HG02973 (cell line): Measurements from ENCODE around the gene ADCY2.

ENCODE experiments used
- ATAC-seq: cut with Tn5 transposase; IDR thresholded peaks from one replicate; pipeline ENCODE4 v1.9.1; 2021; ENCODE audit warnings: moderate library complexity; ENCODE audit not compliant: unreplicated experiment

Gene ADCY2

DNA sequence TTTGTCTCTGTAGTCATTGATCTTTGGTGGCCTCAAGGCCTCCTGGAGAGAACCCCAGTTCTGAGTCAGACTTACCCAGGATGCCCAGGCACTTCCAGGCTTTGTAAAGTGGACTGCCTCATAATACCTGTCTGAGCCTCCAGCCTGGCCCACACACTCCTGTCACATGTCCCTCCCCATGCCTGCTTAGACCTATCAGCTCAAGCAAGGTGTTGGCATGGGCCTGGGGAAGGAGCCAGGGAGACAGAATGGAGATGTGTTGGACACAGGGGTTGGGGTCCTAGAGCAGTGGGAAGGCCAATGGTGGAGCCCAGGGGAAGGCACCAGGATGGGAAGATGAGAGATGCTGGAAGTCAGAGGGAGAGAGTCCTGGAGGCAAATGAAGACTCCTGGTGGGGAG lies 318.8 kb downstream of the ADCY2 start:
- ATAC-seq, result no peak

DNA sequence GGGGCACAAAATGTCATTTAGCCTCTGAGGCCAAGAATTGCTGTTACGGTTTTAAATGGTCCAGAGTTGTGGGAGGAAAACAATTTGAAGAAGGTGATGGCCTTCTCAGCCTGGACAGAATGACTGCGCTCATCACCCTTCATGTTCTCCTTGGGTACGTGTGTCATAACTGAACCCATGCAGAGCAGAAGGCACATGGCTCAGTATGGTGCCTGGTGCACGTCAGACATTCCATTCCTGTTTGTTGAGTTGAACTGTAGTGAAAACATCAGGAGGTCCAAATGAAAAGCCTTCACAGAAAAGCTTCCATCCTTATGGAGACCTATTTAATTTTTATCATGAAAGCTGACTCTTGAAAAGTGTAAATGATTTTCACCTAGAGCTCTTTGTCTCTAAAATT lies 321.8 kb downstream of the ADCY2 start:
- ATAC-seq, result no peak

DNA sequence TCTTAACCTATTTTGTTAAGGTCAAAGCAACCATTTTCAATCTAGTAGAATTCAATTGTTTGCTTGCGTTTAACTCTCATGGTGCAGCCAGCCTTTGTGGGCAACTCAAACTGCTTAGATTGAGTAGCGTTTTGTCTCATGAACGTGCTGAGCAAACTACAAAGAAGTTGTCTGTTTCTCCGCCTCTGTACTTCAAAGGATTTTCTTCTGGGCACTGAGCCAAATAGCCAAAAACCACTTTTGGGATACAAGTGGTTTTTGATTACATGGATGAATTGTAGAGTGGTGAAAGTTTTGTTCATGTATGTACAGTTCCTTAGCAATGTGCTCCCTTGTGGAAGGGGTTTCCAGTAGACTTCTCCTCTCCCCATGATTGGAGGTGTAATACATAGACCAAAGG lies 332.1 kb downstream of the ADCY2 start:
- ATAC-seq, result no peak

DNA sequence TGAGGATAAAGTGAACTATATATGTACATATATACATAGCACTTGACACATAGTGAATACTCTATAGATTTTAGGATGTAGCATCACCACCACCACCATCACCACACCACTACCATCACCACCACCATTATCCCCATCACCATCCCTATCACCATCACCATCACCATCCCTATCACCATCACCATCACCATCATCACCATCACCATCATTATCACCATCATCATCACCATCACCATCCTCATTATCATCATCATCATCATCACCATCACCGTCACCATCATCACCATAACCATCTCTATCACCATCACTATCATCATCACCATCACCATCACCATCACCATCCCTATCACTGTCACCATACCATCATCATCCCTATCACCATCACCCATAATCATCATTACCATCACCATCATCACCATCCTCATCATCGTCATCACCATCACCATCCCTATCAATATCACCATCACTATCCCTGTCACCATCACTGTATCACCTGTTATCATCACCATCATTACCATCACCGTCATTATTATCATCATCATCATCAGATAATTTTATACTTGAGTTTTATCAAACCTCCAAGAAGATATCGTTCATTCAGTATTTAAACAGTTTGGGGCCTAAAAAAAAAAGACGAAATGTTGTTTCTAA lies 345.6 kb downstream of the ADCY2 start:
- ATAC-seq, result no peak

DNA sequence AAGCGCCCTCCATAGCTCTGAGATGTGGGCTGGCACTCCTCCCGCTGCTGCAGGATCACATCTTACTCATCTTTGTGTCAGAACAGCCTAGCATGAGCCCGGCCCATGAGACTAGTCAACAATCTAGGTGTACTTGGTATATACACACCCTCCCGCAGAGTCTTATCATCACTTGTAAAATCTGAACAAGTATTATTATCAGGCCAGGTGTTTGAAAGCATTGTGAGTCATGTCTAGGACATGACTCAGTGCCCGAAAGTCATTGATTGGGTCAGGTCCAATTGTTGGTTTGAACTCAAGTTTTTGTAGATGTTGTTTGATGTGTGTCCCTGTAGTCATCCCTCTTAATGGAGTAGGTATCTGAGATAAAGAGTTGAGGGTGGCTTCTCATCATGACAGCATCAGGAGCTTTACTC lies 346.3 kb downstream of the ADCY2 start:
- ATAC-seq, result no peak

DNA sequence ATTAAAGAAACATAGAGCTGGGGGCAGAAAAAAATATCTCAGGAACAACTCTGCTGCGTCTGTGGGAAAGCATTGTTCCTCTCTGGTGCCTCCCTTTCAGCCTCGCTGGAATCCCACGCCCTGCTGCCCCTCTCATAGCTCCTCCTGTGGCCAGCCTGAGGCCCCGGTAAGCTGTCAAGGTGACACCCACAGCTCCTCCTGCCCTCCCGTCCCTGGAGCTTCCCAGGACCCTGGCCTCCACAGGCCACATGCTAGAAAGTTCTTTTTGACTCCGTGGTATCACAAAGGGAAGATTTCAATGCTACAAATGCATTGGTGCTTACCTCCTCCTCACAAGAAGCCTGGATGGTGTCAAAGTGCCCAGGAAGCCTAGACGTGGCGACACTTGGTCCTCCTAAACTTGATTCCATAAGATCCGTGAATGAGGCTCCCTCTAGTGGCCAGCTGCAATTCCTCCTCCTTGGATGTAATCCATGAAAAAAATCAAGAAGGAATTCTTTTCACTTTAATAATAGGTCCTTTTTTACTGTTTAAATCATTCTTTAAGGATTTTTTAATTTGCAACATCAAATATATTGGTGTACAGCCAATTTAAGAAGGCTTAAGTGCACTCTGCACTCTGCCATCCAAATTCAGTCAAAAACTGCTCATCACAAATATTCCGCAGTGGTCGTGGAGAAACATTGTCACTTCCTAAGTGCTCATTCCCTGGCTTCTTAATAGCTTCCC lies 350.1 kb downstream of the ADCY2 start:
- ATAC-seq, result no peak

DNA sequence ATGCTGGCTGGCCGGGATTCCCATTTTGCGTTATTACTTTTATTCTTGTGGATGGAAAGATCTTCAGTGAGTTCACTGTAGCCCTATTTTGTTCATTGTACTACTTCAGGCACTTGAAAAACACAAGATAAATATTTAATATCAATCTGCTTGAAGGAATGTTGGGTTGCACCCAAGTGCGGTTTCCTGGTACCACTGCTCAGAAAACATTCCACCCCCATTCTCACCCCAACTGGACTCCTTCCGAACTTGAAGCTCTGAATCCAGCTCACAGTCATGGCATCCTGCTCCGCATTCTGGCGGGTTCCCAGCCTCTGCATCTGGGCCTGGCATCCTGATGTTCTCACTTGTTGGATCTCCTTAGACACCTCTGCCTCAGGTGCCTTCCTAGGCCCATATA lies 351.8 kb downstream of the ADCY2 start:
- ATAC-seq, result no peak

DNA sequence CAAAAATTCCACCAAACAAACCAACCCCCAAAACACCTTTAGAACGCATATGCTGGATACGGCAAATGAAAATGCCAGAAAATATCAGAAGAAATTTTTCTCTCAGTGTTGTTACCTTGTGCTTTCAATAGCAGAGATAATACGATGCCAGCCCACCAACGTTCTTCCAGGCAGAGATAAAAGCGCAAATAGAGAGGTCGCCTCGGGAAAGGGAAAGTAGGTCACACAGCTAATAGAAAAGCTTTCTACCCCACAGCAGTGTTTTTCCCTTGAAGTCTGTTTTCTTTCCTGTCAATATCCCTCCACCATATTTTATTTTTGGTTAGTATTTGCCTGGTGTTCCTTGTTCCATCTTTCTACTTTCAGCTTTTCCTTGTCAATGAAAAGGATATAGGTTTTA lies 353.7 kb downstream of the ADCY2 start:
- no peak for ATAC-seq

DNA sequence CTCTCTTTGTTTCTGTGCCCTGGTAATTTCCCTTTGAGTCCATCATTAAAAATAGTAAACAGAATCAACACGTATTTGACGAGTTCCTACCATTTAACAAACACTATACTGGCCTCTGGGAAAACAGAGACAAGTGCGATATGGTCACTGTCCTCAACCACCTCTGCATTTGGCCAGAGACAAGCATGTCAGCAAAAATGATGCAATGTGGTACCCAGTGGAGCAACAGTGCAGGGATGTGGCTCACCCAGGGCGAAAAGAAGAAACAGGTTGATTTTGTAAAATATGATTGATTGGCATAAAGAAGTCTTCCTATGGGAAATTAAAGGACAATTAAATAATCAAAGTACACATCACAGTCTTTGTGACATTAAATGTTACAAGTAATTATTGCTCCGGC lies 355.9 kb downstream of the ADCY2 start:
- ATAC-seq, result no peak

DNA sequence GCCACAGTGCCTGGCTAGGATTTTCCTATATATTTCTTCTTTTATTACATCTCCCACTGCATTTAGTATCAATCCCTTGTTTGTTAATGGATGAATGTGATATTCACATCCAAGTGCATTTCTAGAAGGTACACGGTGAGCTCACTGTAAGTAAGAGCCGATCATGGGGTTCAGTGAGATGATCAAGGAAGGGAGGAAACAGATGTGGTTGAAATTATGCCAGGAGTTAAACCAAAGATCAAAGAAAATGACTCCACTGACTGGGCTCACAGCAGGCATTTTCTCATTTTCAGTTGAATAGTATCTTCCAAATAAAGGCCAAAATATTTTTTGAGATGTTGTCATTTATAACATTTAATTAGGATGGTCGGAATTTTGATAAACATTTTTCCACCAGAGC lies 357.2 kb downstream of the ADCY2 start:
- no peak for ATAC-seq

DNA sequence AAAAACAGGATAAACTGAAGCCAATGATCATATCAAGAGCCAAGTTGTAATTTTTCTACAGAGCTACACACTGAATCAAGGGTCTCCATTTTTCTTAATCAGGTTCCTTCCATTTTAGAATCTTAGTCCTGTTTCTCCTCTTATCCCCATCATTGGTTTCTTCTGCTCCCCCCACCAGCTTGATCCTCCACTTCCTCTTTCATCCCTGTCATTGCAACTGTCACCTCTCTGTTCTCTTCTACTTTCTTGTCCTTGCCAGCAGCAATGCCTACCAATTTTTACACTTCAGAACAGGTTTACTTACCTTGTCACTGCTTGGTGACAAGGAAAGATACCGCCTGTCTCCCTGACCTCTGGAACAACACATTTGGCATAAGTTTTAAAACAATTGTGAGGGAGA lies 357.7 kb downstream of the ADCY2 start:
- ATAC-seq, result no peak

DNA sequence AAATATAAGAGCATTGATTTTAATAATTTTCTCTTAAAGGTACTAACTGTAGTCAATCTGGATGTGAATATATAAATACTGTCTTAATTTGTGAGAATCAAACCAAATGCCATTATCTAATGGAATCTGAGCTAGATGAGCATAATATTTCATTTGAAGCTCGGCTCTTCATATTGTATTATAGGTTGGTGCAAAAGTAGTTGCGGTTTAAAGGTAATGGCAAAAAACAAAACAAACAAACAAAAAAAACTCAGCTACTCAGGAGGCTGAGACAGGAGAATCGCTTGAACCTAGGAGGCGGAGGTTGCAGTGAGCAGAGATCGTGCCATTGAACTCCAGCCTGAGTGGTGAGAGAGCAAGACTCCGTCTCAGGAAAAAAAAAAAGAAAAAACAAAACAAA lies 358.6 kb downstream of the ADCY2 start:
- ATAC-seq, result no peak

DNA sequence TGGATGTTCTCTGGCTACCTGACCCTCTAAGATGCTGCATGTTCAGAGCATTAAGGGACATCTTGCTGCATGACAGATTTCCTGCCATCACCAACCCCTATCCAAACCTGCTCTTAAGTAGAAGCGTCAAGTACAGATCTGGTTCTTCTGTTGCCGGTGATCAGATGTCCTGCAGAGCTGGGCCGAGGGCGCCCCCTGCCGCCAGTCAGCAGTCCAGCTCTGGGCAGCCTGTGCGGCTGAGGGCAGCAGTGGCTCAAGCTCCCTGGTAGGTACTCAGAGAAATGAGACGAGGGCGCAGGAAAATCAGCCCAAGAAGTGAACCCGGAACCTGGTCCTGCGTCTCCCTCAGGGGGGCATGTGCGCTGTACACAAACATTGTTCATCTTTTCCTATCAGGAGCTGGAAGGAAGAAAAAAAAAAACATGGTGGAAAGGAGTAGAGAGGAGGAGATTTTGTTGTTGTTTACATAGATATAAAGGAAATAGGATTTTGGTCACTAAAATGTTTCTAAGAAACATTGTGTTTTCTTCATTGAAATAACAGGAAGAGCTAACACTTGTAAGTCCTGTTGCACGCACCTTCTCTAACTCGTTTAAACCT lies 359.2 kb downstream of the ADCY2 start:
- ATAC-seq, result peak; percentile 90

DNA sequence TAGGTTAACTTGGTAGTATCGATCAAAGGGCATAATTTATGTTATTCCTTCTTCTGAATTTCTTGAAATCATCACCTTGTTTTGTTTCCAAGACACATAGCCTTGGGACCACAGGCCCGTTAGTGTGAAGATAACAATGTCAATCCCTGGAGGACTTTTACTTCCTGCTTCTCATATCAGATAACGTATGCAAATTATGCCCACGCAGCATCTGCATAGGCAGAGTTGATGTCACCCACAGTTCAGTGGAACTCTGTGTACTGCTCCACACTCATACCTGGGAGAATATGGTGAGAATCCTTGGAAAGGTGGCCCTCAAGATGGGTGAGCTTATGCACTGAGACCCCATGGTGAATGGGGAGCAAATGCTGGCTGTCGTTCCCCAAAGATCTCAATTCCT lies 360.0 kb downstream of the ADCY2 start:
- no peak for ATAC-seq

DNA sequence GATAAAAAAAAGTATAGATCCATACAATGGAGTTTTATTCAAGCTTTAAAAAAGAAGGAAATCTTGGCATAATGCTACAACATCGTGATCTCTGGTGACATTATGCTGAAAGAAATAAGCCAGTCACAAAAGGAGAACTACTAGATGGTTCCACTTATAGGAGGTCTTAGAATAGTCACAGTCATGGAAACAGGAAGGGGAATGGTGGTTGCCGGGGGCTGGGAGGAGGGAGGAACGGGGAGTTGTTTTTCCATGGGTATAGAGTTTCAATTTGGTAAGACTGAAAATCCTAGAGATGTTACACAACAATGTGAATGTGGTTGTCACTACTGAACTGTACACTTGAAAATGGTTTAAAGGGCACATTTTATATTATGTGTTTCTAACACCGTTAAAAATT lies 360.5 kb downstream of the ADCY2 start:
- ATAC-seq, result no peak

DNA sequence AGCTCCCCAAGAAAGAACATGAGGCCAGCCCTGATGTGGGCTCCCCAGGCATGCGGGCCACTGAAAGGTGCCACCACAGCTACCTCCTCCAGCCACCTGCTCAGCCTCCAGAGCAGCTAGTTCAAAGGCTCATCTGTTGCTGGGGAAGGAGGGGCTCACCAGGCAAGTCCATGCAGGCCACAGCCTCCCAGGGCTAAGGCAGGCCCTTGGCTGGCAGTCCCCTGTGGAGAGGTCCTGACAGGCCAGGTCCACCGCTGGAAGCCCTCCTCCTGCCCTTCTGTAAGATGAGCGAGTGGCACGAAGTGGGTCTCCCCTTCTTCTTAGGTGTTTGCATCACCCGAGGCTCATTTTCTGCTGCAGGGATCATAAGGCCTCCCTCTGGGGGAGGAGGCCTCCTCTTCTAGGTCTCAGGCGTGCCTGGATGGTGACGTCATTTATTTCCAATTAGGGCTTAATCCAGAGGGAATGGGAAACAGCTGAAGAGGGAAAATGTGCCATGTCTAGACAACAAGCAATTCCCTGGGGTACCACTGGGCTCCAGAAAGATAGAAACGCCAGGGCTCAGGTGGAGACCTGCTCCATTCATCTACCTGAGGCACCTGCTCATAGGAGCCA lies 363.4 kb downstream of the ADCY2 start:
- ATAC-seq, result no peak

DNA sequence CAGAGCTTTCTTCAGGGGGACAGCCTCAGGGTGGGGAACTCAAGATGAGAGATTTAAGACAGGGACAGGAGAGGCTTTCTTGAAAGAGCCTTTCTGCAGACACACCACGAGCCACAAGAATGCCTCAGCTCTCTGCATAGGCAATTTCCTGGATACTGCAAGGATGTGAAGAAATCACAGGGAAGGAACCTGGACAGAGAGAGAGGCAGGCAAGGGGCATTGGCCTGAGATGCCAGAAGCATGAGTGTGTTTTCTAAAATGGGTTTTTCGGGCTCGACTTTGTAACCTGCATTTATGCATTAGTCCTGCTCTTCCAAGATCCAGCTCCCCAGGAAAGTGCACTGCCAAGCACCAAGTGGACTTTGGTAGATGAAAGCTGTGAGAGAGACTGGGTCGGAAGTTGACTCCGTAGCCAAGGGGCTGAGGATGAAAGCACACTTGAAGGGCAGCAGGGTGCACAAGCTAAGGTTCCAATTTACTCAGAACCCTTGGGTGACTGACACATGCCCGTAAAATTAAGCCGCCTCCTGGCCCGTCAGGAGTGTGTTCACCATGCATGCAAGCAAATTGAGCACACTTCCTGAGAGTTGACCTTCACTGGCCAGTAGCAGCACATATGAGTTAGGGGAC lies 364.1 kb downstream of the ADCY2 start:
- ATAC-seq, result no peak

DNA sequence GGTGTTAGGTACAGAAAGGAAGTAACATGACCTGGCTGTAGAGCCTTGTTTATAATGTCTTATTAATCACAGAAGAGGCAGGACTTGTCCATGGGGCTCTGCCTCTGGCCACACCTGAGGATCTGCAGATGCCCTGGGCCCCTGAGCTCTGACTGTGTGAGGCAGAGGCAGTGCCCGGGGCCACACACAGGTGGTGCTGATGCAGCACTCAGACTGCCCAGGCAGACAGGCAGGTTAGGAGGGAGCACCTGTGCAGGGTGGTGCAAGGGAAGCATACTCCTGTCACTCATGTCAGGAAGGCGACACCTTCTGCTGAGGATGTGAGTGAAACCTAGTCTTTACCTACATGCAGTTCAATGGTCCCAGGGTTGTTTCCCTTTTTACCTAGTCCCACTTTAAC lies 366.3 kb downstream of the ADCY2 start:
- ATAC-seq, result no peak

DNA sequence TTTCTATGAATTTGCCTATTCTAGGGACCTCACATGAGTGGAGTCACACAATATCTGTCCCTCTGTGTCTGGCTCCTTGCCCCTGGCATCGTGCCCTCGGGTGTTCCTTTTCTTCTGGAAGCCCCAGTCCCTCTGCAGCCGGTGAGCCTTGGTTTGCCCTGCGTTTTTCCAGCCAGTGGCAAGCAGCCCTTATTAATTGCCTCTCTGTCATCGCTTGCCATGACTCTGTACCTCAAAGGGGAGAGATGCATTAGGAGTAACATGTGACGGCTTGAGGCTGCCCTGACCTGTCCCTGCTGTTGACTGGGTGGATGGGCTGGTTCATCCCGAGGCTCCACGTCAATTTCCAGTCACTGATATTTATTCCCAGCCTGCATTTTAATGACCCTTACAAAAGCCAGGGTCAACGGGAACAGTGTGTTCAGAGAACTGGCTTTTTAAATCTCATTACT lies 367.7 kb downstream of the ADCY2 start:
- ATAC-seq, result no peak

DNA sequence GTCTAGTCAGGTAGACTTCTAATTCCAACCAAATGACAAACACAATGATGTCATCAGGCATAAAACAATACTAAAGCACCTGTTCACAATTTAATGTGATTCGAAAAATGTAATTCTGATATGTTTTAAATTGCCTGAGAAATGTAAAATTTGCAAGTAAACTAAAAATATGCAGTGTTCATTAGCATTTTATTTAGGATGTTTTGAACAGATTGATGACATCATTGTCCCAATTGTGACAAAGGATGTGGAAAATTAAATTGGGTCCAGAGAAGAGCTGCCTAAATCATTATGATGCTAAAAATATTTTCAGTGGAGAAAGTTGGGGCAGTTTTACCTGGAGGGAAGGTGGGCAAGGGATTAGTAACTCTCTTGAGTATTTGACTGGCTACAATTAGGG lies 368.5 kb downstream of the ADCY2 start:
- ATAC-seq, result no peak

DNA sequence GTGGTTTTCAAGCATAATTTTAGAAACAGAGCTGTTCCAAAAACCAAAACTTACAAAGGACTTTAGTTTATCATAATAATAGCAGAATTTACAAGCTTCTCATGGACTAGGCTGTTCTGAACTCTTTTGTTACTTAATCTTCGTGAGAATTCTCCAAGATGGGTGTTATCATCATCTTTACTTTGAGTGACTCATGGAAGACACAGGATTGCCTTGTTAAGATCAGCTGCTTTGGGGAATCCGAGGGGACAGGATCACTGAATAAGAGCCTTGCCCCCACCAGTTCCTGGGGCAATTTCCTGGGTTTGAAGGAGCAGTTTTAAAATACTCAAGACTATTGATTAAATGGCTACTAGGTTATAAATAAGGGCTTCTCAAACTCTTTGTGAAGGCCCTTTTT lies 374.5 kb downstream of the ADCY2 start:
- ATAC-seq, result no peak

DNA sequence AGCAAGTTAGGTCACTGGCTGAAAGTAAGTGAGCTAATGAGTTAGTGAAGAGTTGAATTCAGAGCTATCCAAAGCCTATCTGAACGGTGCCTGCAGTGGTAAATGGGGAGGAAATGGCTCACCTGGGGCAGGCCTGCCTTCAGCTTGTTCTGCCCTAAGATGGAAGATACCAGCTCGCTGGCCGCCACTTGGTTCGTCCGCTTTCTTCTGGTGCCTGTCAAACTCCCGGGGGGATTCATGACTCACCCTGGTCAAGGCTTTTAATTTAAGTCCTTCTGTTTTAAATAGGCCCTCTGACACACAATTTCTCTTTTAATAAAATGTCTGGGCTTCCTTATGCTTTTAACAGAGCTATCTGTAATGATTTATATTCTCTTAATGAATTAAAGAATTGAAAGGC lies 376.2 kb downstream of the ADCY2 start:
- ATAC-seq, result no peak
